ENCODE data around the gene GID8. TPM values are rescaled to one million over a fixed set of nuclear protein-coding genes. Genes with fewer than 3 reads are reported as not detected.

The GID8 gene
- total and polyA plus RNA-seq, 9 of the 15 experiments (the other 6 are each of a cell fraction or from before 2014, with no cell fraction given), result 7.5 to 31.6 (median 22.2) TPM

DNA sequence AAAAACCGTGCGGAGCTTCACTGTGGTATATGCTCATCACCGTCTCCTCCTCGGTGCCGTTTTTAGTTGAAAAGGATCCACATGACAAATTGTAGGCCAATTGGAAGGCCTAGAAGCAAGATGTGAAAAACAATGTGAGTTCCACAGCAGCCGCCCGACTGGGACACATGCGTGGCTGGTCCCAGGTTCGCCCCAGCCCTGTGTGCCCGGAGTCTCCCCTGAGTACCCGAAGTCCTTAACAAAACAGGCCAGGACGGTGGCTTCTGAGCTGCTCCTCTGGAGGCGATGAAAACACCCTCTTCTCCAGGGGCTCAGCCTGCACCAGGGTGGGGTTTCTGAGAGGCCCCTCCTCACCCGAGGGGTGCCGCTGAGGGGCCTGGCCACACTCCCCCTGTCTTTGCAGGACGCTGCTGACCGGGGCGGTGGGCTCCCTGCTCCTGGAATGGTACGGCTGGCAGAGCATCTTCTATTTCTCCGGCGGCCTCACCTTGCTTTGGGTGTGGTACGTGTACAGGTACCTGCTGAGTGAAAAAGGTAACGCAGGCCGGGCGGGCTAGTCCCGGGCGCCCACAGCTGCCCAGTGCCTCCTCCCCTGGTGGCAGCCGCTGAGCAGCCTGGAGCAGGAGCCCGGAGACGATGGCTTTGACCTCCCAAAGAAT, 24.4 kb downstream of the GID8 start:
- Histone ChIP-seq H4K20me1 (replicated peaks; ENCODE audit: control insufficient read depth, insufficient read depth, low read length) (peaks cover 16% of the 10 kb centered on the region), H3K36me3 (ENCODE audit: control insufficient read depth, insufficient read depth, low read length) (no peaks in the 10 kb centered on the region), H3K4me2 (ENCODE audit: insufficient read depth, low read length) (no peak overlapping the region), H3K9me1 (ENCODE audit: control insufficient read depth, insufficient read depth, low read length) (no peaks in the 10 kb centered on the region), H3K9ac (ENCODE audit: insufficient read depth in 1 of 2, low read depth in 2 of 2, low read length in 2 of 2) (no peak overlapping the region), H3K4me1 (replicated peaks in 1 of 2; ENCODE audit: control insufficient read depth in 2 of 2, insufficient read depth in 2 of 2, low read length in 2 of 2) (peaks cover 0 to 50% of the 10 kb centered on the region in 2 experiments; a peak in 2 of 5 replicates), H2AFZ (ENCODE audit: low read depth, low read length) (no peak overlapping the region), H3K4me3 (no peak overlapping the region), H3K79me2 (ENCODE audit: control insufficient read depth, insufficient read depth, low read length) (no peaks in the 10 kb centered on the region), H3K9me3 (replicated peaks; ENCODE audit: control insufficient read depth, insufficient read depth, low read depth, low read length) (no peaks in the 10 kb centered on the region), H3K27me3 (ENCODE audit: control insufficient read depth in 2 of 2, insufficient read depth in 2 of 2, low read length in 2 of 2) (peaks cover 66 to 93% of the 10 kb centered on the region in 2 experiments), H3K27ac (ENCODE audit: extremely low read depth, low read depth, low read length) (no peak overlapping the region)
- intact Hi-C loops (cut with micrococcal nuclease), result no loop called here
- FAIRE-seq (no peak), DNase-seq (ENCODE audit: extremely low read depth in 1 of 4, low spot score in 3 of 4) (no peak), ATAC-seq (no peak)
- POLR2A ChIA-PET, result interaction anchor here (0.7 kb wide), 1 partner anchor 9 kb away, joined by 3 read pairs; no protein-coding TSS in a partner anchor
- no TSS peak for BruUV-seq (replicated peaks)
- in situ Hi-C loops (cut with MboI), result no loop called here
- CTCF ChIA-PET (ENCODE audit: low intra/inter-chr PET ratio), result no interaction called here
- no peak for TF ChIP-seq ELF1 (tag; IDR thresholded peaks at IDR 0.05)
- TF ChIP-seq ZFP30 (CRISPR knock-in tag; IDR thresholded peaks at IDR 0.05; ENCODE audit: borderline replicate concordance), result no peak
- TF ChIP-seq FOXA1 (IDR thresholded peaks at IDR 0.05; ENCODE audit: borderline replicate concordance), result no peak
- TF ChIP-seq ZNF561 (CRISPR knock-in tag; conservative IDR thresholded peaks at IDR 0.05), result no peak
- TF ChIP-seq, protein P1, sequence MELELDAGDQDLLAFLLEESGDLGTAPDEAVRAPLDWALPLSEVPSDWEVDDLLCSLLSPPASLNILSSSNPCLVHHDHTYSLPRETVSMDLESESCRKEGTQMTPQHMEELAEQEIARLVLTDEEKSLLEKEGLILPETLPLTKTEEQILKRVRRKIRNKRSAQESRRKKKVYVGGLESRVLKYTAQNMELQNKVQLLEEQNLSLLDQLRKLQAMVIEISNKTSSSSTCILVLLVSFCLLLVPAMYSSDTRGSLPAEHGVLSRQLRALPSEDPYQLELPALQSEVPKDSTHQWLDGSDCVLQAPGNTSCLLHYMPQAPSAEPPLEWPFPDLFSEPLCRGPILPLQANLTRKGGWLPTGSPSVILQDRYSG (tag; conservative IDR thresholded peaks at IDR 0.05; ENCODE audit: low read depth), result no peak
- 31% methylated on average over 24 of the region's 30 CpGs for WGBS (ENCODE audit: insufficient coverage, low coverage, missing lambda C conversion rate)
